Neural progenitor cell (in vitro differentiated cells): ENCODE data around the gene FANCL. TPM values are rescaled to one million over a fixed set of nuclear protein-coding genes. Genes with fewer than 3 reads are reported as not detected.

ENCODE experiments used
- DNase-seq: peaks from one replicate; pipeline ENCODE4 v3.0.0-alpha.2; 2016; ENCODE audit warnings: low spot score
- H2AFZ ChIP-seq: fragments of 200-600 bp; sonication (generic); replicated peaks from 2 replicates; pipeline ENCODE4 v1.6.1; 2016; ENCODE audit warnings: antibody characterized with exemption
- H3F3A ChIP-seq: fragments of 200-600 bp; sonication (generic); 2 replicates; pipeline ENCODE4 v1.6.1; 2016; ENCODE audit warnings: antibody characterized with exemption, low read depth
- H3K27ac ChIP-seq: fragments of 200-600 bp; sonication (generic); 2 replicates; pipeline ENCODE4 v1.5.1; 2016; ENCODE audit warnings: mild to moderate bottlenecking
- H3K27me3 ChIP-seq: fragments of 200-600 bp; sonication (generic); 2 replicates; pipeline ENCODE4 v1.6.1; 2016; ENCODE audit warnings: mild to moderate bottlenecking, moderate library complexity
- H3K36me3 ChIP-seq: fragments of 200-600 bp; sonication (generic); 2 replicates; pipeline ENCODE4 v1.5.1; 2016
- H3K4me1 ChIP-seq: fragments of 200-600 bp; sonication (generic); 2 replicates; pipeline ENCODE4 v1.6.1; 2016; ENCODE audit warnings: mixed run types
- H3K4me2 ChIP-seq: fragments of 200-600 bp; sonication (generic); 2 replicates; pipeline ENCODE4 v1.6.1; 2016
- H3K4me3 ChIP-seq: fragments of 200-600 bp; sonication (generic); 2 replicates; pipeline ENCODE4 v1.5.1; 2016
- H3K79me2 ChIP-seq: fragments of 200-600 bp; sonication (generic); 2 replicates; pipeline ENCODE4 v1.6.1; 2016; ENCODE audit warnings: low read depth
- H3K9ac ChIP-seq: fragments of 200-600 bp; sonication (generic); 2 replicates; pipeline ENCODE4 v1.6.1; 2016
- H3K9me3 ChIP-seq: fragments of 200-600 bp; sonication (generic); 2 replicates; pipeline ENCODE4 v1.5.1; 2016; ENCODE audit warnings: low read depth
- H4K20me1 ChIP-seq: fragments of 200-600 bp; sonication (generic); 2 replicates; pipeline ENCODE4 v1.6.1; 2016; ENCODE audit warnings: low read depth
- H3K27ac Mint-ChIP-seq: 3 replicates; pipeline ENCODE4 v1.8.0; 2021; ENCODE audit warnings: mixed read lengths
- H3K27me3 Mint-ChIP-seq: 2 replicates; pipeline ENCODE4 v1.8.0; 2022; ENCODE audit warnings: low read depth, mild to moderate bottlenecking, inconsistent platforms, moderate library complexity, mixed read lengths; ENCODE audit not compliant: insufficient read depth
- H3K36me3 Mint-ChIP-seq: 3 replicates; pipeline ENCODE4 v1.8.0; 2021; ENCODE audit warnings: mixed read lengths
- H3K4me1 Mint-ChIP-seq: 3 replicates; pipeline ENCODE4 v1.8.0; 2021; ENCODE audit warnings: mixed read lengths
- H3K4me3 Mint-ChIP-seq: 3 replicates; pipeline ENCODE4 v1.8.0; 2021; ENCODE audit warnings: mild to moderate bottlenecking, moderate library complexity, mixed read lengths
- H3K9me3 Mint-ChIP-seq: 3 replicates; pipeline ENCODE4 v1.8.0; 2020; ENCODE audit warnings: mixed read lengths
- CTCF ChIP-seq: fragments of 200-600 bp; sonication (generic); IDR thresholded peaks from 2 replicates; pipeline ENCODE4 v1.5.1; 2017; ENCODE audit warnings: antibody characterized with exemption, mild to moderate bottlenecking
- EZH2 ChIP-seq: fragments of 200-600 bp; sonication (generic); IDR thresholded peaks from 2 replicates; pipeline ENCODE4 v1.6.1; 2017; ENCODE audit warnings: antibody characterized with exemption, mild to moderate bottlenecking, moderate library complexity
- EZH2phosphoT487 ChIP-seq: fragments of 200-600 bp; sonication (generic); IDR thresholded peaks from 2 replicates; pipeline ENCODE4 v1.6.1; 2017; ENCODE audit warnings: antibody characterized with exemption
- total RNA-seq: library from RNA; depleted of rRNA; stranded (reverse); fragments of >200 nt; gene quantifications from 2 replicates; pipeline ENCODE4 v1.2.3, GENCODE V29; 2015; ENCODE audit warnings: low replicate concordance

The FANCL gene
- total RNA-seq, 1 donor from 2014 or later: 189 TPM

DNA sequence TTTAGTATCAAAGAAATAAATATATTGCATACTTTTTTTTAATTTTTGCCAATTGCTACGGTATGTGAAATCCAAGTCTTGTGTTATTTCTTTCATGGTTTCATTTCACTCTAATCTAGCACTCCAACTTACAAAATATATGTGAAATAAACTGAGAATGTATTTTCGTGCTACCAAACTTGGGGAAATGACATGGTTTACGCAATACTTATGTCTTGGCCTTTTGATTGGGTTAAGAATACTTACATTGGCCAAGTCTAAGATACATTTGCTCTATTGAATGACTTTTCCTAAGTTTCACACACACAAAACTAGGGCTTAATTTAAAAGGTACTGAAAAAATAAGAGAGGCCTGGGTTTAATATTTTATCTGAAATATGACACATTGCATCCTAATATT, 114.0 kb downstream of the FANCL start:
- Histone ChIP-seq H3K79me2 (no peaks in the 10 kb centered on the region), H3K4me3 (no peak overlapping the region), H3K36me3 (no peaks in the 10 kb centered on the region), H3K4me2 (no peak overlapping the region), H3K27me3 (no peaks in the 10 kb centered on the region), H3K27ac (no peak overlapping the region), H2AFZ (no peak overlapping the region), H4K20me1 (no peaks in the 10 kb centered on the region), H3K9me3 (no peaks in the 10 kb centered on the region), H3K4me1 (no peaks in the 10 kb centered on the region), H3F3A (no peaks in the 10 kb centered on the region), H3K9ac (no peak overlapping the region)
- no peak overlapping the region for H3K27ac Mint-ChIP-seq
- H3K4me3 Mint-ChIP-seq: no peak overlapping the region
- H3K9me3 Mint-ChIP-seq: no peaks in the 10 kb centered on the region
- peaks cover 3% of the 10 kb centered on the region for H3K4me1 Mint-ChIP-seq
- DNase-seq: no peak
- H3K27me3 Mint-ChIP-seq: peaks cover 2% of the 10 kb centered on the region
- peaks cover 5% of the 10 kb centered on the region for H3K36me3 Mint-ChIP-seq
- TF ChIP-seq CTCF (no peak), EZH2phosphoT487 (no peak), EZH2 (no peak)

DNA sequence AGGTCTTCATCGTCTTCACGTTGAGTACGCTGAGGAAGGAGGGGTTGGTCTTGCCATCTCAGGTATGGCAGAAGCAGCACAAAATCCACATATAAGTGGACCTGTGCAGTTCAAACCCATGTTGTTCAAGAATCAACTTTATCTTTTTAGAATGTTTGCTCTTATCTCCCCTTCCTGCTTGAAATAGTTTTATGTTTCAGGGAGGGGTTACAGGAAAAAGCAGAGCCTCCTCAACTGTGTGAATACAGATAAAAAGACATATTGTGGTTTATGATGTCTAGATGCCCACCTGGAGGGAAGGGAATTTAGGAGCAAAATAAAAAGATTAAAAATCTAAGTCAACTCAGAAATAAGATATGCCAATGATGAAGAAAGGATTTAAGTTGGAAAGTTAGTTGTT, 118.6 kb downstream of the FANCL start:
- no peak overlapping the region for H3K27ac ChIP-seq
- no peaks in the 10 kb centered on the region for H3K4me1 ChIP-seq
- no peak overlapping the region for H3K4me3 ChIP-seq
- H4K20me1 ChIP-seq: no peaks in the 10 kb centered on the region
- H3K9me3 ChIP-seq: no peaks in the 10 kb centered on the region
- no peaks in the 10 kb centered on the region for H3K27me3 ChIP-seq
- H3K9ac ChIP-seq: no peak overlapping the region
- Mint-ChIP-seq H3K9me3 (peaks cover 8% of the 10 kb centered on the region), H3K27me3 (no peaks in the 10 kb centered on the region), H3K36me3 (peaks cover 9% of the 10 kb centered on the region), H3K4me3 (no peak overlapping the region), H3K4me1 (no peaks in the 10 kb centered on the region), H3K27ac (no peak overlapping the region)
- no peaks in the 10 kb centered on the region for H3K36me3 ChIP-seq
- no peaks in the 10 kb centered on the region for H3K79me2 ChIP-seq
- H2AFZ ChIP-seq: no peak overlapping the region
- no peak for DNase-seq
- TF ChIP-seq CTCF (no peak), EZH2 (no peak), EZH2phosphoT487 (no peak)
- no peak overlapping the region for H3K4me2 ChIP-seq
- H3F3A ChIP-seq: no peaks in the 10 kb centered on the region

DNA sequence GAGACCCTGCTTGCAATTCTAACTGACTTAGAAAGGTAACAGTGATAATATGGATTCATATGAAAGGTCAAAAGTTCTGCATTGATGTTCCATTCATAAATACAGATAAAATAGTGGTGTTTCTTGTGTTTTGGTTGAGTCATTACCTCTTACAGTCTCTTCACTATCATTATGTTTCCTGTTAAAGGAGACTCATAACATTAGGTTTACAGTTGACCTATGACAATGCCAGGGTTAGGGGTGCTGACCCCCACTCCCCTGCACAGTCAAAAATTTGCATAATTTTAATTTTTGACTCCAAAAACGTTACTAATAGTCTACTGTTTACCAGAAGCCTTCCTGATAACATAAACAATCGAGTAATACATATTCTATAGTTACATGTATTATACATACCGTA, 119.1 kb downstream of the FANCL start:
- Histone ChIP-seq H3F3A (no peaks in the 10 kb centered on the region), H3K27me3 (no peaks in the 10 kb centered on the region), H3K27ac (no peak overlapping the region), H3K4me2 (no peak overlapping the region), H3K4me1 (no peaks in the 10 kb centered on the region), H2AFZ (no peak overlapping the region), H4K20me1 (no peaks in the 10 kb centered on the region), H3K79me2 (no peaks in the 10 kb centered on the region), H3K4me3 (no peak overlapping the region), H3K9me3 (no peaks in the 10 kb centered on the region), H3K9ac (no peak overlapping the region), H3K36me3 (no peaks in the 10 kb centered on the region)
- peaks cover 9% of the 10 kb centered on the region for H3K36me3 Mint-ChIP-seq
- TF ChIP-seq EZH2phosphoT487: no peak
- TF ChIP-seq CTCF: no peak
- TF ChIP-seq EZH2: no peak
- no peak for DNase-seq
- H3K4me3 Mint-ChIP-seq: no peak overlapping the region
- peaks cover 9% of the 10 kb centered on the region for H3K9me3 Mint-ChIP-seq
- H3K27ac Mint-ChIP-seq: no peak overlapping the region
- H3K27me3 Mint-ChIP-seq: no peaks in the 10 kb centered on the region
- H3K4me1 Mint-ChIP-seq: no peaks in the 10 kb centered on the region
